ENCODE measurements around the gene C3.

- TF ChIP-seq YY1 (IDR thresholded peaks at IDR 0.05; ENCODE audit: insufficient read depth, insufficient replicate concordance, low read depth, low read length) (no peak), POLR2AphosphoS2 (IDR thresholded peaks at IDR 0.05; ENCODE audit: low read depth, low read length) (no peak), TAF15 (IDR thresholded peaks at IDR 0.05; ENCODE audit: low read depth, low read length, poor library complexity, severe bottlenecking) (no peak), NCOA1 (CRISPR knock-in tag; IDR thresholded peaks at IDR 0.05) (no peak), E2F5 (CRISPR knock-in tag; conservative IDR thresholded peaks at IDR 0.05) (no peak), PCBP2 (optimal IDR thresholded peaks at IDR 0.05; ENCODE audit: low read depth, low read length, poor library complexity, severe bottlenecking) (no peak), CTCF (CRISPR knock-in tag; IDR thresholded peaks at IDR 0.05) (no peak), SP1 (IDR thresholded peaks at IDR 0.05) (no peak), SP1 (CRISPR knock-in tag; IDR thresholded peaks at IDR 0.05) (no peak), SOX13 (IDR thresholded peaks at IDR 0.05) (no peak), SOX13 (CRISPR knock-in tag; conservative IDR thresholded peaks at IDR 0.05 in 1 of 2, IDR thresholded peaks at IDR 0.05 in 1 of 2) (no peak), ARNTL (CRISPR knock-in tag; IDR thresholded peaks at IDR 0.05) (no peak)
- TF ChIP-seq, protein P1, sequence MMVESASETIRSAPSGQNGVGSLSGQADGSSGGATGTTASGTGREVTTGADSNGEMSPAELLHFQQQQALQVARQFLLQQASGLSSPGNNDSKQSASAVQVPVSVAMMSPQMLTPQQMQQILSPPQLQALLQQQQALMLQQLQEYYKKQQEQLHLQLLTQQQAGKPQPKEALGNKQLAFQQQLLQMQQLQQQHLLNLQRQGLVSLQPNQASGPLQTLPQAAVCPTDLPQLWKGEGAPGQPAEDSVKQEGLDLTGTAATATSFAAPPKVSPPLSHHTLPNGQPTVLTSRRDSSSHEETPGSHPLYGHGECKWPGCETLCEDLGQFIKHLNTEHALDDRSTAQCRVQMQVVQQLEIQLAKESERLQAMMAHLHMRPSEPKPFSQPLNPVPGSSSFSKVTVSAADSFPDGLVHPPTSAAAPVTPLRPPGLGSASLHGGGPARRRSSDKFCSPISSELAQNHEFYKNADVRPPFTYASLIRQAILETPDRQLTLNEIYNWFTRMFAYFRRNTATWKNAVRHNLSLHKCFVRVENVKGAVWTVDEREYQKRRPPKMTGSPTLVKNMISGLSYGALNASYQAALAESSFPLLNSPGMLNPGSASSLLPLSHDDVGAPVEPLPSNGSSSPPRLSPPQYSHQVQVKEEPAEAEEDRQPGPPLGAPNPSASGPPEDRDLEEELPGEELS (CRISPR knock-in tag; IDR thresholded peaks at IDR 0.05) = no peak
Observed at GRCh38 chr19:6677495-6677882, 43.0 kb downstream of the C3 start.
